Measurements from ENCODE around the gene RPL38. TPM values are rescaled to one million over a fixed set of nuclear protein-coding genes. Genes with fewer than 3 reads are reported as not detected.

RPL38 gene
- total RNA-seq: 476 and 603 TPM in 2 replicates

DNA sequence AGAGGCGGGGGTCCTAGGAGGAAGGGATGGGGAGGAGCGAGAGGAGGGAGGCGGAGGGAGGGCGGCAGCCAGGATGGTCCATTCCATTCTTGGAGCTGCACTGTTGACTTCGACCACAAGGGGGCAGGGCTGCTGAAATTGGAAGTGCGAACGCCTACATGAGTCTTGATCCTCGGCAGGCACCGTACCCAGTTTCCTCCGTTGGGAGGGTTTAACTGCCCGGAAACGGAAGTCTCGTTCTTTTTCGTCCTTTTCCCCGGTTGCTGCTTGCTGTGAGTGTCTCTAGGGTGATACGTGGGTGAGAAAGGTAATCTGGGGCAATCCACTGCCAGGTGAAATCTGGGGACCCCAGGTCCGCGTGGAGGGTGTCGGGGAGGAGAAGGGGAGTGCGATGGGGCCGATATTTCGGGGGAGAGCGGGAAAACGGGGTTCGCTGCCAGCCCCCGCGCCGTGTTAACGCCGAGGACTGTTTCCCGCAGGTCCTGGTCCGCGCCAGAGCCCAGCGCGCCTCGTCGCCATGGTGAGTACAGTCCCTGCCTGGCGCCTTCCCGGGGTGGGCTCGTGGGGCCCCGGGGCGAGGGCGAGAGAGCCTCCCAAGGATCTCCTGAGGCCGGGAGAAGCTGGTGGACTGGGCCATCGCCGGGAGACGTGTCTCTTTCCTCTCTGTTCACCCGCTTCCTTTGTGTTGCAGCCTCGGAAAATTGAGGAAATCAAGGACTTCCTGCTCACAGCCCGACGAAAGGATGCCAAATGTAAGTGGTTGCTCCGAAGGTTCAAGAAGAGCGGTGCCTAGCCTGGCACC, at the start of gene RPL38:
TSS of gene RPL38 (plus strand) at position 240 of the 802 bp plus-strand sequence. CDS start at position 518, 278 bp downstream.

DNA sequence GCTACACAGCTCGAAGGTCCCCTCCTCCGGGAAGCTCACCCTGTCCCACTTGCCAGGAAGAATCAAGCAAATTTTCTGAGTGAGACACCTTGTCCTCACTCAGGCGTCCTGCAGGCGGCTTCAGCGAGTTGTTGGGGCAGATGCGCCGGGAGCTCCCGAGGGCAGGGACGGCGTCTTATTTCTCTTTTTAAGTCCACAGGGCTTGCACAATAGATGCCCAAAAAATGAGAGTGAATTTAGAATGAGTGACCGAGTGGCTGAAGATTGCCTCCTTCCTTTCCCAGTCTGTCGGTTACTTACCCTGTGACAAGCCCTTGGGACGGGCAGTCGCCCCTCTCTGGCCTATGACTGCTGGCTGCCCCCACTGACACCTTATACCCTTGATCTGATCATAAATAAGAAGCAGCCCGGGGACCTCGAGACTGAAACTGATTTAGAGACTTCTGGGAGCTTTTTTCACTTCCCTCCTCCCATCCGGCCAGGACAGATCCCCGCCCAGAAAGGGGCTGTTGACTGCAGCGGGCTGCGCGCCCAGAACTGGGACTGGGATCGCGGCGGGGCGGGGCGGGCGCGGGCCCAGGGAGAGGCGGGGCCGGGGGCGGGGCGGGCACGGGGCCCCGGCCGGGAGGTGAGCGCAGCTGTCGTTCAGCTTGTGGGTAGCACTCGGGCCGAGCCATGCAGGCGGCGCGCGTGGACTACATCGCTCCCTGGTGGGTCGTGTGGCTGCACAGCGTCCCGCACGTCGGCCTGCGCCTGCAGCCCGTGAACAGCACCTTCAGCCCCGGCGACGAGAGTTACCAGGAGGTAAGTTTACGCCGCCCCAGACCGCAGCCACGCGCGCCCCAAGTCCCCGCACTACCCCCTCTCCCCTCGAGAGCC, 9.7 kb downstream of the RPL38 start, which contains the start of gene TTYH2:
TSS of gene TTYH2 (plus strand) at position 659 of the 879 bp plus-strand sequence. CDS start at position 676, 17 bp downstream.

Other genes with a start within 250 kb of the RPL38 start
- 1.7 and 2.0 TPM in 2 replicates for gene TTYH2, start 9.9 kb downstream of the RPL38 start, total RNA-seq
- gene DNAI2, start 70.6 kb downstream of the RPL38 start, total RNA-seq: not detected in 2 replicates
- not detected in 2 replicates for gene KIF19, start 122.5 kb downstream of the RPL38 start, total RNA-seq
- not detected in 2 replicates for gene BTBD17, start 158.2 kb downstream of the RPL38 start, total RNA-seq
- gene GPR142, start 163.8 kb downstream of the RPL38 start, total RNA-seq: not detected in 2 replicates
- 3.5 and 9.1 TPM in 2 replicates for gene GPRC5C, start 228.4 kb downstream of the RPL38 start, total RNA-seq

Measured in uterine smooth muscle cell (primary cell).